Astrocyte (in vitro differentiated cells and primary cell): ENCODE results near the gene PVR. TPM values are rescaled to one million over a fixed set of nuclear protein-coding genes. Genes with fewer than 3 reads are reported as not detected.

ENCODE experiments used
- DNase-seq: peaks from one replicate; pipeline ENCODE4 v3.0.0-alpha.2; 2010; ENCODE audit warnings: low read depth
- FAIRE-seq: peaks from 2 replicates; lab custom pipeline; 2011; peaks lifted over from hg19 to GRCh38; lab: Jason Lieb, UNC
- H2AFZ ChIP-seq: 2 replicates; pipeline ENCODE4 v1.6.0; 2012; ENCODE audit warnings: low read depth, low read length, inconsistent platforms
- H3K27ac ChIP-seq: 2 replicates; pipeline ENCODE4 v1.5.1; 2011; ENCODE audit warnings: low read depth, low read length, inconsistent platforms
- H3K27me3 ChIP-seq: 2 replicates; pipeline ENCODE4 v1.6.0; 2011; ENCODE audit warnings: low read length, inconsistent platforms; ENCODE audit not compliant: insufficient read depth
- H3K36me3 ChIP-seq: 2 replicates; pipeline ENCODE4 v1.5.1; 2011; ENCODE audit warnings: low read length, inconsistent platforms; ENCODE audit not compliant: insufficient read depth
- H3K4me1 ChIP-seq: 2 replicates; pipeline ENCODE4 v1.5.1; 2011; ENCODE audit warnings: low read length, inconsistent platforms; ENCODE audit not compliant: insufficient read depth
- H3K4me2 ChIP-seq: 2 replicates; pipeline ENCODE4 v1.6.0; 2012; ENCODE audit warnings: low read length, inconsistent platforms
- H3K4me3 ChIP-seq: 2 replicates; pipeline ENCODE4 v1.5.1; 2011; ENCODE audit warnings: low read depth, mild to moderate bottlenecking, low read length, inconsistent platforms; ENCODE audit not compliant: insufficient read depth
- H3K79me2 ChIP-seq: 2 replicates; pipeline ENCODE4 v1.6.0; 2012; ENCODE audit warnings: mild to moderate bottlenecking, low read length, inconsistent platforms; ENCODE audit not compliant: insufficient read depth
- H3K9ac ChIP-seq: 2 replicates; pipeline ENCODE4 v1.6.0; 2012; ENCODE audit warnings: mild to moderate bottlenecking, low read length, inconsistent platforms
- H3K9me3 ChIP-seq: 2 replicates; pipeline ENCODE4 v1.5.1; 2012; ENCODE audit warnings: low read depth, mild to moderate bottlenecking, low read length, inconsistent platforms; ENCODE audit not compliant: insufficient read depth
- H4K20me1 ChIP-seq: 2 replicates; pipeline ENCODE4 v1.6.0; 2012; ENCODE audit warnings: low read length, inconsistent platforms; ENCODE audit not compliant: insufficient read depth
- H3K27ac Mint-ChIP-seq: one replicate; pipeline ENCODE4 v1.8.0; 2021; ENCODE audit warnings: mild to moderate bottlenecking, mixed read lengths; ENCODE audit not compliant: unreplicated experiment
- H3K27me3 Mint-ChIP-seq: one replicate; pipeline ENCODE4 v1.8.0; 2021; ENCODE audit warnings: low read depth, mixed read lengths; ENCODE audit not compliant: unreplicated experiment
- H3K36me3 Mint-ChIP-seq: one replicate; pipeline ENCODE4 v1.8.0; 2021; ENCODE audit warnings: low read depth, mixed read lengths; ENCODE audit not compliant: unreplicated experiment
- H3K4me1 Mint-ChIP-seq: one replicate; pipeline ENCODE4 v1.8.0; 2021; ENCODE audit warnings: low read depth, mixed read lengths; ENCODE audit not compliant: unreplicated experiment
- H3K4me3 Mint-ChIP-seq: one replicate; pipeline ENCODE4 v1.8.0; 2021; ENCODE audit warnings: mild to moderate bottlenecking, moderate library complexity, mixed read lengths; ENCODE audit not compliant: unreplicated experiment
- H3K9me3 Mint-ChIP-seq: one replicate; pipeline ENCODE4 v1.8.0; 2021; ENCODE audit warnings: mild to moderate bottlenecking, mixed read lengths; ENCODE audit not compliant: unreplicated experiment
- EZH2 ChIP-seq: IDR thresholded peaks from 2 replicates; pipeline ENCODE4 v1.6.1; 2012; ENCODE audit warnings: mild to moderate bottlenecking, low read length, inconsistent platforms; ENCODE audit not compliant: insufficient read depth
- total RNA-seq: library from RNA; stranded (reverse); gene quantifications from 2 replicates; pipeline ENCODE4 v1.2.1, GENCODE V29; 2021
- TF ChIP-seq, protein P1 (sequence below): IDR thresholded peaks from 2 replicates; pipeline ENCODE4 v1.5.1; 2011; ENCODE audit warnings: low read depth, mild to moderate bottlenecking, inconsistent platforms, low read length, moderate library complexity; ENCODE audit not compliant: insufficient read depth

Gene PVR
- total RNA-seq, 1 donor from 2014 or later, result 81.6 TPM

DNA sequence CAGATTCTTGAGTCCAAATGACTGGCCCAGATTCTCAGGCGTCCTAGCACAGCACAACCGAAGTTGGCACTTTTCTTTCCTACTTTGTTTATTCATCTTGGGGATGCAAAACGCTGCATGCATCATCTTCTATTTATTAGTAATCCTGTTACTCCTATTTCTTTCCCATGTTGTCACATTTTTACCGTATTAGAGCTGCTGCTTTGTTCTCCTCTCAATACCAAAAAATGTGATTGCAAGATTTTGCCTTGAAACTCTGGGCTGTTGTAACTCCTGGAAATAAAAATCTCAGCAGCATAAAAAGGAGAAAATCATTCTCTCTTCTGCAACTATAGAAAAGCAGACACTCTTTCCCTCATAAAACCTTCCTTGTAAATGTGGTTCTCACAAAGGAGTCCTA, 43.2 kb upstream of the PVR start:
- no peak overlapping the region for H3K27ac Mint-ChIP-seq
- peaks cover 1% of the 10 kb centered on the region for H3K36me3 Mint-ChIP-seq
- Histone ChIP-seq H3K79me2 (no peaks in the 10 kb centered on the region), H3K27ac (no peak overlapping the region), H3K4me2 (no peak overlapping the region), H2AFZ (no peak overlapping the region), H3K9ac (no peak overlapping the region), H3K27me3 (no peaks in the 10 kb centered on the region), H3K4me3 (no peak overlapping the region), H3K9me3 (no peaks in the 10 kb centered on the region), H3K4me1 (peaks cover 18% of the 10 kb centered on the region), H4K20me1 (no peaks in the 10 kb centered on the region), H3K36me3 (no peaks in the 10 kb centered on the region)
- TF ChIP-seq, protein P1, sequence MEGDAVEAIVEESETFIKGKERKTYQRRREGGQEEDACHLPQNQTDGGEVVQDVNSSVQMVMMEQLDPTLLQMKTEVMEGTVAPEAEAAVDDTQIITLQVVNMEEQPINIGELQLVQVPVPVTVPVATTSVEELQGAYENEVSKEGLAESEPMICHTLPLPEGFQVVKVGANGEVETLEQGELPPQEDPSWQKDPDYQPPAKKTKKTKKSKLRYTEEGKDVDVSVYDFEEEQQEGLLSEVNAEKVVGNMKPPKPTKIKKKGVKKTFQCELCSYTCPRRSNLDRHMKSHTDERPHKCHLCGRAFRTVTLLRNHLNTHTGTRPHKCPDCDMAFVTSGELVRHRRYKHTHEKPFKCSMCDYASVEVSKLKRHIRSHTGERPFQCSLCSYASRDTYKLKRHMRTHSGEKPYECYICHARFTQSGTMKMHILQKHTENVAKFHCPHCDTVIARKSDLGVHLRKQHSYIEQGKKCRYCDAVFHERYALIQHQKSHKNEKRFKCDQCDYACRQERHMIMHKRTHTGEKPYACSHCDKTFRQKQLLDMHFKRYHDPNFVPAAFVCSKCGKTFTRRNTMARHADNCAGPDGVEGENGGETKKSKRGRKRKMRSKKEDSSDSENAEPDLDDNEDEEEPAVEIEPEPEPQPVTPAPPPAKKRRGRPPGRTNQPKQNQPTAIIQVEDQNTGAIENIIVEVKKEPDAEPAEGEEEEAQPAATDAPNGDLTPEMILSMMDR, result no peak
- no peak for TF ChIP-seq EZH2
- peaks cover 9% of the 10 kb centered on the region for H3K27me3 Mint-ChIP-seq
- no peaks in the 10 kb centered on the region for H3K4me1 Mint-ChIP-seq
- no peak overlapping the region for H3K4me3 Mint-ChIP-seq
- FAIRE-seq (no peak), DNase-seq (no peak)
- peaks cover 4% of the 10 kb centered on the region for H3K9me3 Mint-ChIP-seq

DNA sequence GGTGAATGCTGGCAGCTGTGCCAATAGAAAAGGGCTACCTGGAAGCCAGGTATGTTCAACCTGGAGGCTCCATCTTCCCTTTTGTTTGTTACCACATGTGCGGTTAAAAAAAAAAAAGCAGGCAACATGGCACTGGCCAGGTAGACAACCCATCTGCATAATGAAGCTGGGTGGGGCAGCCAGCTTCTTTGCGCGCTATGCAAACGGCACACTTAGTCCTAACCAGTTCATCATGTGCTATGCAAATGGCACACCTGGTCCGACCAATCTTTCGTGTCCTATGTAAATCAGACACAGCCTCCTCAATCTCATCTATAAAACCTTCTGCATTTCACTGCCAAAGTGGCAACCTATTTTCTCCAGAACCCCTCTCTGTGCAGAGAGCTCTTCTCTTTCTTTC, 41.6 kb upstream of the PVR start:
- H3K27me3 Mint-ChIP-seq, result peaks cover 9% of the 10 kb centered on the region
- Histone ChIP-seq H3K4me1 (peaks cover 21% of the 10 kb centered on the region), H2AFZ (no peak overlapping the region), H3K36me3 (no peaks in the 10 kb centered on the region), H3K4me3 (no peak overlapping the region), H4K20me1 (no peaks in the 10 kb centered on the region), H3K9ac (no peak overlapping the region), H3K27me3 (no peaks in the 10 kb centered on the region), H3K79me2 (no peaks in the 10 kb centered on the region), H3K9me3 (no peaks in the 10 kb centered on the region), H3K4me2 (no peak overlapping the region), H3K27ac (no peak overlapping the region)
- no peak overlapping the region for H3K4me3 Mint-ChIP-seq
- no peak for TF ChIP-seq EZH2
- TF ChIP-seq, protein P1, result no peak
- peaks cover 2% of the 10 kb centered on the region for H3K9me3 Mint-ChIP-seq
- DNase-seq, result no peak
- peaks cover 1% of the 10 kb centered on the region for H3K36me3 Mint-ChIP-seq
- no peak overlapping the region for H3K27ac Mint-ChIP-seq
- FAIRE-seq, result no peak
- H3K4me1 Mint-ChIP-seq, result peaks cover 3% of the 10 kb centered on the region

DNA sequence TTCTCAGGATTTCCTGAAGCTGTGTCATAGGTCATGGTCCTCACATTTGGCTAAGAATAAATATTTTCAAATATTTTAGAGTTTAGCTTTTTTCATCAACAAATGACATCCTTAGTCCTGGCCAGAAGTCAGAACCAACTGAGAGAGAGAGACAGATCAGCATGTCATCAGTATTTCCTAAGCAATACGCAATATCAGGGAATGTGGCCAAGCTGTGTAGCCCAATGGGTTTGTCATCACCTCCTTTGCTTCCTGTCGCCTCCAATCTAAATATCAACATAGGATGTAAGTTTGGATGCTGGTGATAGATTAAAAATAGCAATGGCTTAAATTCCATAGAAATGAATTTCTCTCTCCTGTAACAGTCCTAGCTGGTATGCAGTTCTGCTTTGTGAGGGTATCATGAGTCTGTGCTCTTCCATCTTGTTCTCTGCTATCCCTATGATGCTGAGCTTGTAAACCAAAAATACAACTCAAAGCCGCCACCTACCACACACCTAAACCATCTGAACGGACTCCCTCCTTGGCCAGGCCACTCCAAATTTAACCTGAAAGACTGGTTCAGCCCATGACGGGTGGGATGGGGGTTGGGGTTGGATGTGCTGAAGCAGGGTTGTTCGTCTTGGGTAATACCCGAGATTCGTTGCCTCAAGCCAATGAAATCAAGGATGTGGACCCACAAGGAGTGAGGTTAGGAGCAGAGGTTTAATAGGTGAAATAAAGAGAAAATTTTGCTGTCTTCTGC, 40.3 kb upstream of the PVR start:
- FAIRE-seq, result peak; percentile 98
- peak overlapping the region; percentile 42 for H3K9ac ChIP-seq
- no peak overlapping the region for H3K4me3 Mint-ChIP-seq

More for the DNA sequence above, 40.3 kb upstream of the PVR start:
- Histone ChIP-seq H3K9me3 (no peaks in the 10 kb centered on the region), H2AFZ (no peak overlapping the region), H4K20me1 (no peaks in the 10 kb centered on the region), H3K79me2 (no peaks in the 10 kb centered on the region), H3K4me1 (peaks cover 32% of the 10 kb centered on the region), H3K4me3 (no peak overlapping the region), H3K36me3 (no peaks in the 10 kb centered on the region), H3K4me2 (peak overlapping the region; percentile 60), H3K27ac (peak overlapping the region; percentile 56), H3K27me3 (no peaks in the 10 kb centered on the region)
- Mint-ChIP-seq H3K36me3 (no peaks in the 10 kb centered on the region), H3K9me3 (no peaks in the 10 kb centered on the region), H3K27ac (no peak overlapping the region), H3K27me3 (peaks cover 9% of the 10 kb centered on the region), H3K4me1 (peaks cover 5% of the 10 kb centered on the region)
- TF ChIP-seq, protein P1, result no peak
- TF ChIP-seq EZH2, result no peak
- peak; percentile 92 for DNase-seq
